Neural cell (in vitro differentiated cells): ENCODE results near the gene CCDC27. TPM values are rescaled to one million over a fixed set of nuclear protein-coding genes. Genes with fewer than 3 reads are reported as not detected.

ENCODE experiments used
- H2AFZ ChIP-seq: fragments of 200-600, 300-800 bp; sonication (generic), shearing (Covaris generic); 2 replicates; pipeline ENCODE4 v1.6.0; 2014; ENCODE audit warnings: low read depth, mild to moderate bottlenecking, antibody characterized with exemption, low read length, moderate library complexity
- H3F3A ChIP-seq: fragments of 200-600 bp; shearing (Covaris generic); 2 replicates; pipeline ENCODE4 v1.6.1; 2016; ENCODE audit warnings: mild to moderate bottlenecking, moderate library complexity, mixed read lengths, antibody characterized with exemption, low read length; ENCODE audit not compliant: insufficient read depth, poor library complexity, severe bottlenecking
- H3K27ac ChIP-seq: fragments of 200-600, 300-800 bp; sonication (generic), shearing (Covaris generic); 2 replicates; pipeline ENCODE4 v1.5.1; 2014; ENCODE audit warnings: mild to moderate bottlenecking, low read length, moderate library complexity
- H3K27me3 ChIP-seq: fragments of 300-800, 200-600 bp; sonication (generic), shearing (Covaris generic); 2 replicates; pipeline ENCODE4 v1.6.0; 2014; ENCODE audit warnings: mild to moderate bottlenecking, low read depth, low read length, moderate library complexity; ENCODE audit not compliant: insufficient read depth
- H3K36me3 ChIP-seq: fragments of 300-800, 200-600 bp; sonication (generic), shearing (Covaris generic); 2 replicates; pipeline ENCODE4 v1.5.1; 2014; ENCODE audit warnings: mild to moderate bottlenecking, antibody characterized with exemption, low read length, moderate library complexity; ENCODE audit not compliant: insufficient read depth
- H3K4me2 ChIP-seq: fragments of 300-800, 200-600 bp; sonication (generic), shearing (Covaris generic); 2 replicates; pipeline ENCODE4 v1.6.0; 2014; ENCODE audit warnings: mild to moderate bottlenecking, low read length
- H3K4me3 ChIP-seq: fragments of 300-800, 200-600 bp; sonication (generic), shearing (Covaris generic); 2 replicates; pipeline ENCODE4 v1.5.1; 2014; ENCODE audit warnings: mild to moderate bottlenecking, low read length, moderate library complexity
- H3K79me2 ChIP-seq: fragments of 200-600 bp; shearing (Covaris generic); replicated peaks from 2 replicates; pipeline ENCODE4 v1.6.0; 2014; ENCODE audit warnings: mild to moderate bottlenecking, low read length, moderate library complexity; ENCODE audit not compliant: insufficient read depth
- H3K9ac ChIP-seq: fragments of 300-800, 200-600 bp; sonication (generic), shearing (Covaris generic); 2 replicates; pipeline ENCODE4 v1.6.1; 2016; ENCODE audit warnings: mild to moderate bottlenecking, low read length, mixed read lengths
- H3K9me2 ChIP-seq: fragments of 200-600 bp; shearing (Covaris generic); 2 replicates; pipeline ENCODE4 v1.6.1; 2016; ENCODE audit warnings: mild to moderate bottlenecking, low read length, mixed read lengths; ENCODE audit not compliant: insufficient read depth
- H3K9me3 ChIP-seq: fragments of 200-600, 300-800 bp; sonication (generic), shearing (Covaris generic); 2 replicates; pipeline ENCODE4 v1.6.1; 2016; ENCODE audit warnings: mild to moderate bottlenecking, mixed run types, low read length, moderate library complexity, mixed read lengths
- H4K20me1 ChIP-seq: fragments of 200-600 bp; shearing (Covaris generic); 2 replicates; pipeline ENCODE4 v1.6.1; 2016; ENCODE audit warnings: mild to moderate bottlenecking, mixed run types; ENCODE audit not compliant: insufficient read depth
- EP300 ChIP-seq: fragments of 450-650 bp; conservative IDR thresholded peaks from 2 replicates; pipeline ENCODE4 v1.6.1; 2014; ENCODE audit warnings: antibody characterized with exemption, mild to moderate bottlenecking, moderate library complexity; ENCODE audit not compliant: poor library complexity, severe bottlenecking
- EZH2 ChIP-seq: fragments of 200-600, 300-800 bp; shearing (Covaris generic), sonication (generic); IDR thresholded peaks from 2 replicates; pipeline ENCODE4 v1.6.1; 2014; ENCODE audit warnings: antibody characterized with exemption, low read length, borderline replicate concordance, mild to moderate bottlenecking; ENCODE audit not compliant: insufficient read depth, poor library complexity, severe bottlenecking
- MXI1 ChIP-seq: fragments of 450-650 bp; conservative IDR thresholded peaks from 2 replicates; pipeline ENCODE4 v1.6.1; 2014; ENCODE audit warnings: antibody characterized with exemption, mild to moderate bottlenecking; ENCODE audit not compliant: poor library complexity, severe bottlenecking
- POLR2AphosphoS5 ChIP-seq: IDR thresholded peaks from 2 replicates; pipeline ENCODE4 v1.6.1; 2012
- RAD21 ChIP-seq: fragments of 450-650 bp; conservative IDR thresholded peaks from 2 replicates; pipeline ENCODE4 v1.6.1; 2014; ENCODE audit warnings: antibody characterized with exemption, mild to moderate bottlenecking, moderate library complexity
- SMC3 ChIP-seq: fragments of 450-650 bp; conservative IDR thresholded peaks from 2 replicates; pipeline ENCODE4 v1.6.1; 2014; ENCODE audit warnings: antibody characterized with exemption, mild to moderate bottlenecking, moderate library complexity; ENCODE audit not compliant: poor library complexity
- TAF1 ChIP-seq: IDR thresholded peaks from 2 replicates; pipeline ENCODE4 v1.6.1; 2012; ENCODE audit warnings: low read depth
- polyA plus RNA-seq: library from polyadenylated mRNA; depleted of rRNA; stranded (reverse); fragments of >200 nt; gene quantifications from 2 replicates; pipeline ENCODE4 v1.2.3, GENCODE V29; 2014
- TF ChIP-seq, protein P1 (sequence below): IDR thresholded peaks from 2 replicates; pipeline ENCODE4 v1.6.1; 2012; ENCODE audit warnings: borderline replicate concordance
- TF ChIP-seq, protein P2 (sequence below): fragments of 450-650 bp; IDR thresholded peaks from 2 replicates; pipeline ENCODE4 v1.5.1; 2014; ENCODE audit warnings: antibody characterized with exemption, mild to moderate bottlenecking, moderate library complexity; ENCODE audit not compliant: poor library complexity, severe bottlenecking

Gene CCDC27
- polyA plus RNA-seq, 1 donor from 2014 or later: not detected

DNA sequence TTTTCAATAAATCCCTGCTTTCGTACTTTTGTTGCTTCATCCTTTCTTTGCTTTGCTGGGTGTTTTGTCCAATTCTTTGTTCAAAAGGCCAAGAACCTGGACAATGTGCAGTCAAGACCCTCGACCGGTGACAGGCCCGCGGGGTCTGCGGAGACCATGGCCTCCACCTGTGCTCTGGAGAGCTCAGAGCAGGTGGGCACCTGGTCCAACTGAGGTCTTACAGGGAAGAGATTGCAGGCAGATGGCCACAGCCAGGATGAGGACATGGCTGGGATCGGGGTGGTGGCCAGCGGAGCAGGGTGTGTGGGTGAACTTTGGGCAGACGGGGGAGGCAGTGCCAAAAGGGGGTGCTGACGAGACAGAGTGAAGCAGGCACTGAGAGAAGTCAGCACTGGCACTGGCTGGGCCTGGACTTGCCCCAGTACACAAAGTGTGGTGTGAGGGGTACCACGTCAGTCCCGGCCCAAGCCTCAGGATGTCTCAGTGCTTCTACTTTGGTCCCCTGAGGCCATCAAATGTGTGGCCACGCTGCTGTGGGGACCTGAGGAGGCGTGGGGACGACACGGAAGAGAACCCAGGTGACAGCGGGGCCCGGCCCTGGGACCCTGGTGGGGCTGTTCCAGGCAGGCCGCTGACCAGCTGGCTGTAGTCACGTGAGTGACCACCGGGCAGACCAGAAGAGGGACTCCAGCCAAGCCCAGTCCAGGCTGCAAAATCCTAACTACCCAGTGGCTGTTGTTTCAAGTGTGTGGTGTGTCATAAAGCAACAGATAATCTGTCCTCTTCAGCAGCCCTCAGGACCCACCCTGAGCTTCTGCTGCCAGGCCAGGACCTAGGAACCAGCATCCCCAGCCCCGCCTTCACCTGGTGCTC lies 10.4 kb upstream of the CCDC27 start:
- Histone ChIP-seq H2AFZ (no peak overlapping the region), H3K9me3 (no peaks in the 10 kb centered on the region), H3K4me3 (no peak overlapping the region), H3F3A (no peaks in the 10 kb centered on the region), H4K20me1 (no peaks in the 10 kb centered on the region), H3K79me2 (peaks cover 5% of the 10 kb centered on the region), H3K4me2 (no peak overlapping the region), H3K36me3 (no peaks in the 10 kb centered on the region), H3K27me3 (no peaks in the 10 kb centered on the region), H3K27ac (no peak overlapping the region), H3K9ac (no peak overlapping the region), H3K9me2 (no peaks in the 10 kb centered on the region)
- TF ChIP-seq MXI1 (no peak), RAD21 (no peak), POLR2AphosphoS5 (no peak), TAF1 (no peak), EP300 (no peak), SMC3 (no peak), EZH2 (no peak)
- TF ChIP-seq, protein P1, sequence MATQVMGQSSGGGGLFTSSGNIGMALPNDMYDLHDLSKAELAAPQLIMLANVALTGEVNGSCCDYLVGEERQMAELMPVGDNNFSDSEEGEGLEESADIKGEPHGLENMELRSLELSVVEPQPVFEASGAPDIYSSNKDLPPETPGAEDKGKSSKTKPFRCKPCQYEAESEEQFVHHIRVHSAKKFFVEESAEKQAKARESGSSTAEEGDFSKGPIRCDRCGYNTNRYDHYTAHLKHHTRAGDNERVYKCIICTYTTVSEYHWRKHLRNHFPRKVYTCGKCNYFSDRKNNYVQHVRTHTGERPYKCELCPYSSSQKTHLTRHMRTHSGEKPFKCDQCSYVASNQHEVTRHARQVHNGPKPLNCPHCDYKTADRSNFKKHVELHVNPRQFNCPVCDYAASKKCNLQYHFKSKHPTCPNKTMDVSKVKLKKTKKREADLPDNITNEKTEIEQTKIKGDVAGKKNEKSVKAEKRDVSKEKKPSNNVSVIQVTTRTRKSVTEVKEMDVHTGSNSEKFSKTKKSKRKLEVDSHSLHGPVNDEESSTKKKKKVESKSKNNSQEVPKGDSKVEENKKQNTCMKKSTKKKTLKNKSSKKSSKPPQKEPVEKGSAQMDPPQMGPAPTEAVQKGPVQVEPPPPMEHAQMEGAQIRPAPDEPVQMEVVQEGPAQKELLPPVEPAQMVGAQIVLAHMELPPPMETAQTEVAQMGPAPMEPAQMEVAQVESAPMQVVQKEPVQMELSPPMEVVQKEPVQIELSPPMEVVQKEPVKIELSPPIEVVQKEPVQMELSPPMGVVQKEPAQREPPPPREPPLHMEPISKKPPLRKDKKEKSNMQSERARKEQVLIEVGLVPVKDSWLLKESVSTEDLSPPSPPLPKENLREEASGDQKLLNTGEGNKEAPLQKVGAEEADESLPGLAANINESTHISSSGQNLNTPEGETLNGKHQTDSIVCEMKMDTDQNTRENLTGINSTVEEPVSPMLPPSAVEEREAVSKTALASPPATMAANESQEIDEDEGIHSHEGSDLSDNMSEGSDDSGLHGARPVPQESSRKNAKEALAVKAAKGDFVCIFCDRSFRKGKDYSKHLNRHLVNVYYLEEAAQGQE: no peak
- TF ChIP-seq, protein P2, sequence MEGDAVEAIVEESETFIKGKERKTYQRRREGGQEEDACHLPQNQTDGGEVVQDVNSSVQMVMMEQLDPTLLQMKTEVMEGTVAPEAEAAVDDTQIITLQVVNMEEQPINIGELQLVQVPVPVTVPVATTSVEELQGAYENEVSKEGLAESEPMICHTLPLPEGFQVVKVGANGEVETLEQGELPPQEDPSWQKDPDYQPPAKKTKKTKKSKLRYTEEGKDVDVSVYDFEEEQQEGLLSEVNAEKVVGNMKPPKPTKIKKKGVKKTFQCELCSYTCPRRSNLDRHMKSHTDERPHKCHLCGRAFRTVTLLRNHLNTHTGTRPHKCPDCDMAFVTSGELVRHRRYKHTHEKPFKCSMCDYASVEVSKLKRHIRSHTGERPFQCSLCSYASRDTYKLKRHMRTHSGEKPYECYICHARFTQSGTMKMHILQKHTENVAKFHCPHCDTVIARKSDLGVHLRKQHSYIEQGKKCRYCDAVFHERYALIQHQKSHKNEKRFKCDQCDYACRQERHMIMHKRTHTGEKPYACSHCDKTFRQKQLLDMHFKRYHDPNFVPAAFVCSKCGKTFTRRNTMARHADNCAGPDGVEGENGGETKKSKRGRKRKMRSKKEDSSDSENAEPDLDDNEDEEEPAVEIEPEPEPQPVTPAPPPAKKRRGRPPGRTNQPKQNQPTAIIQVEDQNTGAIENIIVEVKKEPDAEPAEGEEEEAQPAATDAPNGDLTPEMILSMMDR: no peak

GRCh38 chr1:3742439-3743298 lies 9.6 kb upstream of the CCDC27 start:
- Histone ChIP-seq H3K79me2 (peaks cover 5% of the 10 kb centered on the region), H3F3A (no peaks in the 10 kb centered on the region), H3K9me3 (no peaks in the 10 kb centered on the region), H3K36me3 (no peaks in the 10 kb centered on the region), H3K4me2 (no peak overlapping the region), H4K20me1 (no peaks in the 10 kb centered on the region), H3K9ac (no peak overlapping the region), H2AFZ (no peak overlapping the region), H3K4me3 (no peak overlapping the region), H3K27ac (no peak overlapping the region), H3K9me2 (no peaks in the 10 kb centered on the region), H3K27me3 (no peaks in the 10 kb centered on the region)
- TF ChIP-seq, protein P1: no peak
- TF ChIP-seq POLR2AphosphoS5: no peak
- TF ChIP-seq MXI1: no peak
- TF ChIP-seq, protein P2: no peak
- TF ChIP-seq EZH2: no peak
- no peak for TF ChIP-seq RAD21
- no peak for TF ChIP-seq EP300
- TF ChIP-seq SMC3: no peak
- no peak for TF ChIP-seq TAF1
